Measurements from ENCODE around the gene PMPCB.

Gene PMPCB

DNA sequence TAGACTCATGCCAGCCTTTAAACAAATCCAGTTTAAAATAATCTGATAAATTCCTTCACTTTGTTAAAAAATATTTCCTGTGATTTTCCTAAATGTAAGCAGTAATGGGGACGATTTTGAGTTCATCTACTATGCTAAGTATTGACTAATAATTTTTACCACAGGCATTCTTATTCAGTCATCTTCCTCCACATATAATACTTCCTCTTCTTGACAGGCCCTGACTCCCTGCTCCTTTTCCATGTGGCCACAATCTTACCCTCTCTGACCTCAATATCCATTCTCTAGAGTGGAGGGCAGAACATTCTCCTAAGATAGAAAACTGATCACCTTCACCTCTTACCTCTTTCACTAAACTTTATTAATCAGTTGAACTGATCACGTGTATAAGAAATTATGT is 39.5 kb downstream of the PMPCB start:
- DNase-seq, result no peak

DNA sequence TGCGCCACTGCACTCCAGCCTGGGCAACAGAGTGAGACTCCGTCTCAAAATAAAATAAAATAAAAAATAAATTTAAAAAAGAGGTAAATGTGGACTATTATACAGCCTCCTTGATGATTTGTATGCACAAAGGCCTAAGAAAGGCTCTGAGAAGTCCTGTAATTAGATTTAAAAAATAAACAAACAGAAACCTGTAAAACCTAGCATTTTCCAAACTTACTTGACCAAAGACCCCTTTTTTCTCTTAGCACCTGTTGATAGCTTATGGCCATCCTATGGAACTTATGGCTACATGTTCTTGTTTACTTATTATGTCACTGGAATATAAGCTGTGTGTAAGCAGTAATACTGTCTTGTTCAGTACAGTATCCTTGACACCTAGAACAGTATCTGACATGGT is 41.6 kb downstream of the PMPCB start:
- no peak for DNase-seq

DNA sequence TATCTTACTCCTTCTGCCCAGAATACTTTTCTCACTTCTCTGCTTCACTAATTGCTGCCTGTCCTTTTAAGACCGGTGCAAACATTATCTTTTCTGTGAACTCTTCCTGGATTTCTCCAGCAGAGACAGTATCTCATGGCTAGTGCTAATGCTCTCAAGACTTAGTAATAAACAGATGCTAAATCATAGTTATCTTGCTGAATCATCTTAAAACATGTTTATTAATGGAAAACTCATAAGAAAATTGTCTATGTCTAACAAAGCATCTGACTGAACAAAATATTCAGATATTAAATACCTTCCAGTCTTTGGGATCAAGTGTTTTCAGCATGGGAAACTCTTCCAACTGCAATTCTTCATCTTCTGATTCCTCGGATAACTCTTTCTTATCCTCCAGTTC is 44.2 kb downstream of the PMPCB start:
- DNase-seq, result no peak

DNA sequence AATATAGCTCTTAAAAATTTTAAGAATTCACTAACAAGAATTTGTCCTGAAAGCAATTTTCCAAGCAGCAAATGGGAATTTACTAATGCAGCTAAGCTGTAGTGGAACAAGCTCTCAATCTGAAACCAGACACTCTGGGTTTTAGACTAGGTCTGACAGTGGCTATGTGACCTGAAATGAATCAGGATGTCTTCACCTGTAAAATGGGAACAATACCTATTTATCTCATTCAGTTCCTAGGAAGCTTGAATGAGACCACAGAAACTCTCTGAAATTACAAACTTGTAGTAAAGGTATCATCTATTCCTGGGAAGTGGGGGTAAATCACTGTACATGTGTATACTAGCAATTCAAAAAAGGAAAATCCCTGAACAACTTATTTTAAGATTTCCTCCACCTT is 46.1 kb downstream of the PMPCB start:
- DNase-seq, result no peak

DNA sequence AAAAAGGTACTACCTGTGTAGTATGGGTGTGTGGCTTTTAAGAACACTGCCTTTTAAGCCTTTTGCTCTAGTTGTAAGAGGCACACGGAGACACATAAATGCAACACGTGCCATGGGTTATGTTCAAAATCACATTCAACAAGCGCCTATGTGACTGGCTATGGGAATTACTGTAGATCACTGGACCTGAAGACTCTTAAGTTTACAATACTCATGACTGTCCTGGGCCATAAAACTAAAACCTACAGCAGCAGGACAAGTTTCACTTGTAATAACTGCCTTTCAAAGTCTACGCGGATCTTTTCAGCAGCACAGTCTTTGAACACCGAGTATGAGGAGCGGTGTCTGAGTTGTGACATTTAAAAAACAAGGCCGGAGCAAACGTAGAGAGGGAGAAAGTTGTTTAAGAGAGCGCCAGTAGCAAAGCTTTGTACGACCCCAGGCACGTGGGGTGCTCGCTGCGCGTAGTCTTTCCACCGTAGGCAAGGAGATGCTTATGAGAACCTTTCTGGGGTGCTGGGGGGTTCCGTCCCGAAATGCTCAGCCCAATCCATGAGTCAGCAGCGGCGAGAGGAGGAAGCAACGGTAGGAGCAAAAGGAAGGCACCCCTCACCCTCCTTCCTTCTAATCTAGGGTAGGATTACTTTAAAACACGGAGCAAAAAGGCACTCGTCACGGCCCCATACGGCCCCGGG is 46.7 kb downstream of the PMPCB start:
- peak in 5 of 14 donors; percentile 18 to 60 (median 36) for DNase-seq

DNA sequence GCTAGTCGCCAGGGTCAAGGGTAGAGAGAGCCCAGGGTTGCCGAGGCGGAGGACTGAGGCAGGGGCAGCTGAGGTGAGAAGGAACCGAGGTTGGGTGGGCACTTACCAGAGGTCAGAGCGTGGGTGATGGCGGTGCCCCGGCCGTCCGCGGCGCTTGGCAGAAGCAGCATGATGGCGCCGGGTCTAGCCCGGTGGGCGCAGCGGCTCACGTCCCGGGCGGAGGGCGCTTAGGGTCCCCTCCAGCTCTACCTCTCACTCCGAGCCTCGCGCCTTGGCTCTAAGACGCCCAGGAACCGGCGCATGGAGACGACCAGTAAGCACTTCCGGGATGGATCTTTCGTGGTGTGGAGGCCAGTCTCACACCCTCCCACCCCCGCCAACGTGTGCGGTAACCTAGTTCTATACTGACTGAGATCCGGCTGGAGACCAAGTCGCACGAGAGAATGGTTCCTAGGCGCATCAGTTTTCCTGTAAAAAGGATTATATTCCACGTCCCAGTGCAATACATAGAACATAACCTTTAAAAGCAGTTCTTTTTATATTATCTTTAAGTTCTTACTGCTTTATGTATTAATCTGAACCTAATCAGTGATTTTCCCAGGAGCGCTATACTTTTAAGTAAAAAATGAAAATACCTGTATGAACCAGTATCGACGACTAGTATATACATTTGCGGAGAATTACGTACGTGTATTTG is 47.4 kb downstream of the PMPCB start, which contains the start of gene DNAJC2:
Gene DNAJC2 (minus strand): TSS at position 315 of the 697 bp plus-strand sequence. CDS start 145 bp downstream, at position 170.
- peak in 13 of 14 donors; percentile 10 to 83 (median 73) for DNase-seq

DNA sequence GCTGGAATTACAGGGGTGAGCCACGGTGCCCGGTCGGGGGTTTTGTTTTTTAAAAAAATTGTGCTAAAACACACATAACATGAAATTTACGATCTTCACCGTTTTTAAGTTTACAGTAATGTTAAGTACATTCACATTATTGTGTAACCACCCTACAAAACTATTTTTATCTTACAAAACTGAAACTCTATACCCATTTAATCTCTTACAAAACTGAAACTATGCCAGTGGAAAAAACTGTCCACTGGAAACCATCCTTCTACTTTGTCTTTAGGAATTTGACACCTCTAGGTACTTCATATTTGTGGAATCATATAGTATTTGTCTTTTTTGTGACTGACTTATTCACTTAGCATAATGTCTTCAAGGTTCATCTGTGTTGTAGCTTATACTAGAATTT is 49.2 kb downstream of the PMPCB start:
- DNase-seq, result no peak

DNA sequence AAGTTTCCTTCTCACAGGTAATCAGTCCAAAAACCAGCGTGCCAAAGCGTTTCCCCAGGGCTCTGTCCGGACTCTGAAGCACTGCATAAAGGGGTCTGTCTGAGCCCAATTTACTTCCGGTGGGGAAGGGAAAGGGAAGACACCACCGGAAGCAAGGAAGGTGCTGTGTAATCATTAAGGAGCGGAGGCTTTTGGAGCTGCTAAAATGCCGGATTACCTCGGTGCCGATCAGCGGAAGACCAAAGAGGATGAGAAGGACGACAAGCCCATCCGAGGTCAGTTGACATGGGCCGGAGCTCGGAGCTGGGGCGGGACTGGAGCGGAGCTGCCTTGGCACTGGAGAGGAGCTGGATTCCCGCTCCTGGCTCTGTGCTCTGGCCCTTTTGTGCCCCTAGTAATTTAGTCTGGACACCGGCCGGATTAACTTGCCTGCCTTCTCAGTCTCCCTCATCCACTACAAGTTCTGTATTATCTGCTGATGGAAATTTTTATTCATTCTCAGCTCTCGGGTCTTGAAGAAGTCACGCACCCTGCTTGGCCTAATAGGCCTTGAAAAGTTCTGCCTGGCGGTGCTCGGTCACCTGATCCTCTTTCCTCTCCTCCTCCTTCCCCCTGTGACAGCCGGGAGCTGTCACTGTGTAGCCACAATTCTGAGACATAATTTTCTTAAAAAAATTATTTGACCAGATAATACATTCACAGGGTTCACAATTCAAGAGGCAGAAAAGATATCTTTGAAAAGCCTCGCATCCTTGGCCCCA is 50.5 kb downstream of the PMPCB start, which contains the start of gene PSMC2:
Gene PSMC2 (plus strand): TSS at position 137 of the 761 bp plus-strand sequence. CDS start 69 bp downstream, at position 206.
- DNase-seq, result peak in 13 of 14 donors; percentile 60 to 92 (median 79)

DNA sequence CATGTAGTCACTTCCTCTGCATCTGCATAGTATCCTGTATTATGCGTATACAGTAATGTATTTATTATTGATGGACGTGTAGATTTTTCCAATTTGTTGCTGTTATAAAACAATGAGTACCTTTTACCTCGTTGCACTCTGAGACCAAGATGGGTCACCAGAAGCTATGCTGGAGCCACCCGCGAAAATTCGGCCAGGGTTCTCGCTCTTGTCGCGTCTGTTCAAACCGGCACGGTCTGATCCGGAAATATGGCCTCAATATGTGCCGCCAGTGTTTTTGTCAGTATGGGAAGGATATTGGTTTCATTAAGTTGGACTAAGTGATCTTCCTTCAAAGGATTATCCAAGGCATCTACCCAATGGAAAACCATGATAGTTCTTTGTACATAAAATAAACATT is 51.2 kb downstream of the PMPCB start:
- DNase-seq, result no peak

DNA sequence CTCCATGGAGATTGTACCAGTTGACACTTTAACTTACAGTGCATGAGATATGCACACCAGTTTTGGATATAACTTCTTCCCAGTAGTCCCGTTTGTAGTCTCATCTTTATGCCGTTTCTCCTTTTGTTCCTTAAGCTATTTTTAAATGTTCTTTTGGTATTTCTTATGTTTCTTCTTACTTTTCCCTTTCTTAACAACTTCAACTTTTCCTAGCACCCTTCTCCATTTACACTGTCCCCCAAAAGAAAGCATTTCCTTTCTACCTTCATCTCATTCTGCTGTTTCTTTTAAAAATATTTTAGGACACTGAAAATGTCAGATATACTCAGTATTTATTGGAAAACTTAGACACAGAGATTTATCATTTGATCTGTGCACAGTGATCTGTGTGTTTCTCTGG is 51.7 kb downstream of the PMPCB start:
- no peak for DNase-seq

DNA sequence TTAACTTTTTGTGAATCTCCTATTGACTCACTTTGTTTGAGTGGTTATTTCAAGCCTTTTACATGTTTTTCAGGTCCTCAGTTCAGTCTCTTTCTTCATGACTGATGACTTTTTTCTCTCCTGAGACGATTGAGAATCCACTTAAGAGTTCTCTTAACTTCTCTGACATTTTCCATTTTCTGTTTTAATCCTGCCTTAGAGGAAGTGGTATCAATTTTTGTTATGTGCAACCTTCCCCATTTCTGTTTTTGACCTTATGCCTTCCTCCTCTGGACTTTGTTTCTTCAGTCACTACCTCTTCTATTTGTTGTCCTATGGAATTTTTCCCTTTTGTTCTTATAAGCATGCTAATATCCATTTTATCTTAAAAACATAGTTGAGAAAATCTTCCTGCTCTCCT is 52.6 kb downstream of the PMPCB start:
- no peak for DNase-seq

Data from C1 segment of cervical spinal cord (tissue), 14 donors.